ENCODE data around the gene PILRB. TPM values are rescaled to one million over a fixed set of nuclear protein-coding genes. Genes with fewer than 3 reads are reported as not detected.
"Not testable (repeated sequence)": the region's sequence is repeated elsewhere in the genome, so short reads cannot be mapped to it uniquely, and the experiment has no call there.

PILRB gene
- total and polyA plus RNA-seq, 8 donors, result 24.0 to 47.7 (median 44.0) TPM

GRCh38 chr7:100348805-100349204 is 9.1 kb upstream of the PILRB start:
- intact Hi-C loops (cut with DNase I), result no loop called here
- Histone ChIP-seq H3K36me3 (peaks cover 0 to 77% of the 10 kb centered on the region in 2 donors), H3K9me3 (no peaks in the 10 kb centered on the region)

GRCh38 chr7:100349757-100350156 is 8.2 kb upstream of the PILRB start:
- no peak for TF ChIP-seq CTCF (IDR thresholded peaks at IDR 0.05)
- Histone ChIP-seq H3K27me3 (no peaks in the 10 kb centered on the region), H3K4me1 (peaks cover 0 to 8% of the 10 kb centered on the region in 2 donors), H3K36me3 (peaks cover 0 to 86% of the 10 kb centered on the region in 2 donors), H3K27ac (no peak overlapping the region), H3K4me3 (no peak overlapping the region), H3K9me3 (no peaks in the 10 kb centered on the region)
- intact Hi-C loops (cut with DNase I), result no loop called here
- ATAC-seq (no peak), DNase-seq (no peak)

More at GRCh38 chr7:100348805-100349204, 9.1 kb upstream of the PILRB start:
- DNase-seq, result no peak
- Histone ChIP-seq H3K27me3 (no peaks in the 10 kb centered on the region), H3K4me1 (peaks cover 0 to 14% of the 10 kb centered on the region in 2 donors), H3K27ac (no peak overlapping the region), H3K4me3 (no peak overlapping the region)
- ATAC-seq, result no peak
- TF ChIP-seq CTCF (IDR thresholded peaks at IDR 0.05), result no peak

GRCh38 chr7:100351657-100352058 is 6.3 kb upstream of the PILRB start:
- H3K36me3 ChIP-seq, result peaks cover 0 to 95% of the 10 kb centered on the region in 2 donors
- H3K4me3 ChIP-seq, result no peak overlapping the region
- no peaks in the 10 kb centered on the region for H3K9me3 ChIP-seq
- no peaks in the 10 kb centered on the region for H3K27me3 ChIP-seq
- no peak for TF ChIP-seq CTCF (IDR thresholded peaks at IDR 0.05)
- intact Hi-C loops (cut with DNase I), result no loop called here
- H3K27ac ChIP-seq, result no peak overlapping the region
- peak in 1 of 4 donors; percentile 36 for DNase-seq
- H3K4me1 ChIP-seq, result peaks cover 0 to 8% of the 10 kb centered on the region in 2 donors
- ATAC-seq, result no peak

- intact Hi-C loops (cut with DNase I); H3K27ac ChIP-seq; H3K9me3 ChIP-seq; ATAC-seq; H3K4me3 ChIP-seq; DNase-seq; H3K27me3 ChIP-seq: not testable (repeated sequence)
- H3K36me3 ChIP-seq, result peaks cover 0 to 95% of the 10 kb centered on the region in 2 donors
- H3K4me1 ChIP-seq, result peaks cover 0 to 12% of the 10 kb centered on the region in 2 donors
These were observed 5.6 kb upstream of the PILRB start for GRCh38 chr7:100352230-100352781.

- no peak for TF ChIP-seq CTCF (IDR thresholded peaks at IDR 0.05)
- intact Hi-C loops (cut with DNase I), result no loop called here
- ATAC-seq, result no peak
- H3K4me3 ChIP-seq, result no peak overlapping the region
- H3K4me1 ChIP-seq, result peaks cover 0 to 14% of the 10 kb centered on the region in 2 donors
- no peak for DNase-seq
- H3K27ac ChIP-seq, result no peak overlapping the region
- no peaks in the 10 kb centered on the region for H3K9me3 ChIP-seq
- H3K36me3 ChIP-seq, result peaks cover 0 to 94% of the 10 kb centered on the region in 2 donors
- H3K27me3 ChIP-seq, result no peaks in the 10 kb centered on the region
These were observed 4.8 kb upstream of the PILRB start for GRCh38 chr7:100352984-100353684.
